Ramos (cell line): ENCODE data around the gene LZTFL1.
"Not testable (repeated sequence)": the region's sequence is repeated elsewhere in the genome, so short reads cannot be mapped to it uniquely, and the experiment has no call there.

ENCODE experiments used
- in situ Hi-C: fragments of 300-500 bp; cut with MboI; formaldehyde crosslinking; loops from one replicate; pipeline ENCODE4 v1.14.3; 2022; ENCODE audit warnings: low sequenced_read_pairs; ENCODE audit not compliant: unreplicated experiment

LZTFL1 gene

GRCh38 chr3:45868213-45868612 lies 26.3 kb upstream of the LZTFL1 start:
- in situ Hi-C loops, result no loop called here

GRCh38 chr3:45865563-45865962 lies 23.6 kb upstream of the LZTFL1 start:
- in situ Hi-C loops, result no loop called here

- in situ Hi-C loops, result no loop called here
These were observed 23.0 kb upstream of the LZTFL1 start for GRCh38 chr3:45864760-45865519.

- in situ Hi-C loops, result no loop called here
These were observed 19.3 kb upstream of the LZTFL1 start for GRCh38 chr3:45861043-45861719.

GRCh38 chr3:45860481-45860880 lies 18.6 kb upstream of the LZTFL1 start:
- in situ Hi-C loops, result no loop called here

GRCh38 chr3:45858809-45859543 lies 17.1 kb upstream of the LZTFL1 start:
- in situ Hi-C loops, result no loop called here

GRCh38 chr3:45857024-45857423 lies 15.1 kb upstream of the LZTFL1 start:
- in situ Hi-C loops, result not testable (repeated sequence)

GRCh38 chr3:45856323-45856722 lies 14.4 kb upstream of the LZTFL1 start:
- in situ Hi-C loops, result not testable (repeated sequence)

- in situ Hi-C loops, result no loop called here
These were observed 10.9 kb upstream of the LZTFL1 start for GRCh38 chr3:45852828-45853227.

GRCh38 chr3:45848392-45848791 lies 6.5 kb upstream of the LZTFL1 start:
- in situ Hi-C loops, result no loop called here

- in situ Hi-C loops, result no loop called here
These were observed 2.7 kb upstream of the LZTFL1 start for GRCh38 chr3:45844616-45845015.

- in situ Hi-C loops, result no loop called here
These were observed 1.1 kb upstream of the LZTFL1 start for GRCh38 chr3:45842851-45843625.

- in situ Hi-C loops, result no loop called here
These were observed 531 bp downstream of the LZTFL1 start for GRCh38 chr3:45841420-45841756.

GRCh38 chr3:45838466-45838865 lies 3.5 kb downstream of the LZTFL1 start:
- in situ Hi-C loops, result no loop called here

GRCh38 chr3:45832699-45833098 lies 9.2 kb downstream of the LZTFL1 start:
- in situ Hi-C loops, result no loop called here

GRCh38 chr3:45830121-45830520 lies 11.8 kb downstream of the LZTFL1 start:
- in situ Hi-C loops, result no loop called here

GRCh38 chr3:45826908-45827307 lies 15.0 kb downstream of the LZTFL1 start:
- in situ Hi-C loops, result no loop called here

GRCh38 chr3:45826321-45826720 lies 15.6 kb downstream of the LZTFL1 start:
- in situ Hi-C loops, result no loop called here

GRCh38 chr3:45821127-45821526 lies 20.8 kb downstream of the LZTFL1 start:
- in situ Hi-C loops, result no loop called here

- in situ Hi-C loops, result no loop called here
These were observed 22.4 kb downstream of the LZTFL1 start for GRCh38 chr3:45819543-45819942.
